ENCODE results near the gene TRAM2. TPM values are rescaled to one million over a fixed set of nuclear protein-coding genes. Genes with fewer than 3 reads are reported as not detected.

The TRAM2 gene
- total RNA-seq, 1 donor from 2014 or later, result 9.9 TPM

DNA sequence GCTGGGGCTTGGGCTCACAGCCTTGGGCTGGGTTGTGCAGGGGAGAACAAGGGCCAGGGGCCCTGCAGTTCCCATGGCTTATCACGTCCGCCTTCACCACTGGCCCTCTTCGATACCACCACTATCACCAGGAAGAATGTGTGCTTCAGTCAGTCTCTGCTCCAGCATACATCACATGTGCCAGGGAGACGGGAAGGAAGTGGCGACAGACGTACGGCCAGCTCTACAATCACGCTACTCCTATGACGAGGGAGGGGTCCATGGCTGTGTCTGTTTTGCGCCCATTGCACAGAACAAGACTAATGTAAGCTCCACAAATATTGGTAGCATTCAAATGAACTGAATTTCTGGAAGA is 72.1 kb downstream of the TRAM2 start:
- peaks cover 4% of the 10 kb centered on the region for H3K4me1 Mint-ChIP-seq
- H3K27me3 Mint-ChIP-seq, result no peaks in the 10 kb centered on the region
- ATAC-seq (ENCODE audit: low read depth) (no peak), DNase-seq (no peak)
- no peaks in the 10 kb centered on the region for H3K9me3 Mint-ChIP-seq
- TF ChIP-seq, protein P1, sequence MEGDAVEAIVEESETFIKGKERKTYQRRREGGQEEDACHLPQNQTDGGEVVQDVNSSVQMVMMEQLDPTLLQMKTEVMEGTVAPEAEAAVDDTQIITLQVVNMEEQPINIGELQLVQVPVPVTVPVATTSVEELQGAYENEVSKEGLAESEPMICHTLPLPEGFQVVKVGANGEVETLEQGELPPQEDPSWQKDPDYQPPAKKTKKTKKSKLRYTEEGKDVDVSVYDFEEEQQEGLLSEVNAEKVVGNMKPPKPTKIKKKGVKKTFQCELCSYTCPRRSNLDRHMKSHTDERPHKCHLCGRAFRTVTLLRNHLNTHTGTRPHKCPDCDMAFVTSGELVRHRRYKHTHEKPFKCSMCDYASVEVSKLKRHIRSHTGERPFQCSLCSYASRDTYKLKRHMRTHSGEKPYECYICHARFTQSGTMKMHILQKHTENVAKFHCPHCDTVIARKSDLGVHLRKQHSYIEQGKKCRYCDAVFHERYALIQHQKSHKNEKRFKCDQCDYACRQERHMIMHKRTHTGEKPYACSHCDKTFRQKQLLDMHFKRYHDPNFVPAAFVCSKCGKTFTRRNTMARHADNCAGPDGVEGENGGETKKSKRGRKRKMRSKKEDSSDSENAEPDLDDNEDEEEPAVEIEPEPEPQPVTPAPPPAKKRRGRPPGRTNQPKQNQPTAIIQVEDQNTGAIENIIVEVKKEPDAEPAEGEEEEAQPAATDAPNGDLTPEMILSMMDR (IDR thresholded peaks at IDR 0.05), result no peak
- intact Hi-C loops (cut with micrococcal nuclease), result loop anchor here (1.0 kb wide), 1 partner anchor 88 kb away; no protein-coding TSS in a partner anchor
- CTCF ChIA-PET, result interaction anchor here (1.1 to 1.6 kb wide), 3 partner anchors 85 to 97 kb away, joined by 3 to 6 read pairs (median 4); no protein-coding TSS in a partner anchor
- H3K27ac Mint-ChIP-seq, result no peak overlapping the region
- POLR2A ChIA-PET, result no interaction called here
- H3K4me3 Mint-ChIP-seq, result no peak overlapping the region
- H3K36me3 Mint-ChIP-seq (ENCODE audit: low read depth), result peaks cover 62% of the 10 kb centered on the region

DNA sequence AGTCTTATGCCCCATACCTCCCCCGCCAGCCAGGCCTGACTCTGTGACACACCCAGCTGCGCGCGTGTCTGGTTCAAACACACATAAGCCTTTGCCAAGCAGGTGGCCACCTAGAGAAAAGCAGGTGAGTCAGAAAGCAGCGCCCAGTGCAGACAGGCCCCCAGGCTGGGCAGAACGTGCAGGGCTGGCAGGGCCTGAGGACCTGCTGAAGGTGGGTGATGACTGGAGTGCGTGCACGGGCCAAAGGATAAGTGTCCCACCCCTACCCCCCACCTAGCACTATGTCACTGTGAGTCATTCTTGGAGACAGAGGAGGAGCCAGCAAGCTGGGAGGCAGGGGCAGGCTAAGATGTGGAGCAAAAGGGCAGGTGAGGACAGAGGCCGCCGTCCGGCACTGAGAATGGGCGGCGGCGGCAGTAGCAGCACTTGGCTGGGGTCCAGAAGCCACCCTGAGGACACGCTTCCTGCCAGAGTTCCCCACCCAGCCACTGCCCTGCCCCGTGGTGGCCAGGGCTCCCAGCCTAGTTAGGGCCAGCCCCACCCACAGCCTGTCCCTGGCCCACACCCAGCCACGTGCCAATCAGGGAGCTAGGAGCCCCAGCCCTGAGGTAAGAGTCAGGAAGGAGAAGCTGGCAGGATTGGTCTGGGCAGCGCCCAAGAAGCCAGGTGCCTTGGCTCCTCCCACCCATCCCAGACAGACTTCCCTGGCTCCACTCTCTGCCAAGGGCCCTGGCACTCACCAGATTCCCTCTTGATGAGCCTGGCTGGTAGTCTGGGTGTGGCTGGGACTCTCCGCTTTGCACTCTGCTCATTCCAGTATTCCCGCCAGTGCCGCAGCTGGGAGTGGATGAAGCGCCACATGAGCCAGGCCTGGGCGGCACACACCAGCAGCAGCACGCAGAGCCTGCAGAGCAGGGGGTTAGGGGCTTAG is 72.7 kb downstream of the TRAM2 start:
- Mint-ChIP-seq H3K27me3 (no peaks in the 10 kb centered on the region), H3K27ac (no peak overlapping the region), H3K4me1 (peaks cover 5% of the 10 kb centered on the region), H3K4me3 (no peak overlapping the region), H3K9me3 (no peaks in the 10 kb centered on the region), H3K36me3 (ENCODE audit: low read depth) (peaks cover 56% of the 10 kb centered on the region)
- peak; percentile 31 for ATAC-seq (ENCODE audit: low read depth)
- intact Hi-C loops (cut with micrococcal nuclease), result no loop called here
- TF ChIP-seq, protein P1 (IDR thresholded peaks at IDR 0.05), result no peak
- ChIA-PET POLR2A (no interaction called here), CTCF (interaction anchor here (1.1 to 1.6 kb wide), 3 partner anchors 85 to 96 kb away, joined by 3 to 6 read pairs (median 4); no protein-coding TSS in a partner anchor)
- DNase-seq, result no peak

DNA sequence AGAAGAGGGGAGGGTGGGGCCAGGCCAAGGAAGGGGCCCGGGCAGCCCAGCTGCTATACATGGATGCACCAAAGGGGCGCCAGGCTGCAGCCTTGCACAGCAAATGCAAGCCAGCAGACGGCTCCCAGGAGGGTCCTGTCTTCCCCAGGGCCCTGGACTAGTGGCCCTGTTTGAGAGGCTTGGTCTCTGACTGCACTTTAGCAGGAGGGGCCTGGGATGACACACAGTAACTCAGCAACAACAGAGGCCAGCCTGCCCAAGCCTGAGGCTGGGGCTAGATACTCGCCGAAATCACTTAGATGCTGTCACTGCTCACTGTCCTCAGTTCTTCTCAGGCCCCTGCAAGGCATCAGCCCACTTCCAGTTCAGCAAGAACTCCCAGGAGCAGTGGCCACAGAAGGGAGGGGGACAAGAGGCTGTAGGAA is 73.5 kb downstream of the TRAM2 start:
- TF ChIP-seq, protein P1 (IDR thresholded peaks at IDR 0.05), result no peak
- H3K4me1 Mint-ChIP-seq, result peaks cover 12% of the 10 kb centered on the region
- no peak overlapping the region for H3K27ac Mint-ChIP-seq
- no peak overlapping the region for H3K4me3 Mint-ChIP-seq
- POLR2A ChIA-PET, result no interaction called here
- DNase-seq (no peak), ATAC-seq (ENCODE audit: low read depth) (no peak)
- CTCF ChIA-PET, result interaction anchor here (1.6 kb wide), 1 partner anchor 84 kb away, joined by 6 read pairs; no protein-coding TSS in a partner anchor
- intact Hi-C loops (cut with micrococcal nuclease), result no loop called here
- peaks cover 48% of the 10 kb centered on the region for H3K36me3 Mint-ChIP-seq (ENCODE audit: low read depth)
- H3K9me3 Mint-ChIP-seq, result no peaks in the 10 kb centered on the region
- H3K27me3 Mint-ChIP-seq, result no peaks in the 10 kb centered on the region

DNA sequence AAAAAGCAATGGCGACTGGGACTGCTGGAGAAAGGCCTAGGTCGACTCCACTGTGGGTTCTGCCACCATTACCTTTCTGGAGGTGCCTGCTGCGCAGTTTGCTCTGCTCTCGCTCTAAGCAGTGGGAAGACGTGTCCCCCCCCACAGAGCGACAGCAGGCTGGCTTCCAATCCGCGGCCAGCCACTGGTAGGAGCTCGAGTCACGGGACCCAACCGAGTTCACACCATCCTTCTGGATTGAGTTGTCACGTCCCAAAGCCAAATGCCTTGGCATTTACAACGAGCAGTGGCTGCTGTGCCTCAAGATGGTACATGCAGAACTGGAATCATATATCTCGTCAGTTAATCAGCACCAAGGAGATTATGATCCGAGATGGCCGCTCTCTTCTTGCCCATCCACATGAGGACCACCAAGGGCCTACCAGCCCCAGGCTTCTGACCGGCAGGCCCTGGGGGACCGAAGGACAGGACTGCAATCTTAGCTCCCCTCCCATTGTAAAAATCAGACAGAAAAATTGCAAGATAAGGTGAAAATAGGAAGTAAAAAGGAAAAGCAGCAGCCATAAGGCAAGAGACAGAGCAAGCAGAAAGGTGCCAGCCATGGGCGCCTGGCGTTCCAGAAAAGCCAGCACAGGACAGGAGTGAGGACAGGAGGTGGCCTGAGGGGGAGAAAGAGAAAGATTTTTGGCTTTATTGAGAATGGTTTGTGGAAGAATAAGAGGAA is 74.4 kb downstream of the TRAM2 start:
- H3K27ac Mint-ChIP-seq, result no peak overlapping the region
- no peak for ATAC-seq (ENCODE audit: low read depth)
- ChIA-PET POLR2A (no interaction called here), CTCF (no interaction called here)
- H3K4me3 Mint-ChIP-seq, result no peak overlapping the region
- no peak for DNase-seq
- H3K9me3 Mint-ChIP-seq, result no peaks in the 10 kb centered on the region
- H3K27me3 Mint-ChIP-seq, result no peaks in the 10 kb centered on the region
- H3K4me1 Mint-ChIP-seq, result peaks cover 21% of the 10 kb centered on the region
- intact Hi-C loops (cut with micrococcal nuclease), result no loop called here
- peaks cover 39% of the 10 kb centered on the region for H3K36me3 Mint-ChIP-seq (ENCODE audit: low read depth)
- TF ChIP-seq, protein P1 (IDR thresholded peaks at IDR 0.05), result no peak
